ENCODE measurements around the gene EPB41L4B.
A peak's percentile ranks its signal among the peaks of the same experiment; 100 is the strongest.
"Not testable (repeated sequence)": the region's sequence is repeated elsewhere in the genome, so short reads cannot be mapped to it uniquely, and the experiment has no call there.

Gene EPB41L4B

GRCh38 chr9:109244179-109245132, 76.4 kb downstream of the EPB41L4B start:
- peak; percentile 72 for DNase-seq (ENCODE audit: low read depth)

DNA sequence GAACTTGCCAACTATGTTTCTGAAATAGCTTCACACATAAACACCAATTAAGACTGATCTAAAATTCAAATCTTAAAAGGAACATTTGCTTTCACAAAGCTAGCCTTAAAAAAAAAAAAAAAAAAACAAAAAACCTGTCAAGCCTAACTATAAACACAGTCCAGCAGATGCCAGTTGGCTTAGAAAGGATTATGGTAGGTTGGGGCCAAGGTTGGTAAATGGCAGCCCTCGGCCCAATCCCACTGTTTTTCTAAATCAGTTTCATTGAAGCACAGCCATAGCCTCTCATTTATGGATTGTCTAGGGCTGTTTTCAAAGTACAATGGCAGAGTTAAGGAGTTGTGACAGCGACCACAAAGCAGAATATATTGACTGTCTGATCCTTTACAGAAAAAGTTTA, 78.1 kb downstream of the EPB41L4B start:
- DNase-seq (ENCODE audit: low read depth) = no peak

DNA sequence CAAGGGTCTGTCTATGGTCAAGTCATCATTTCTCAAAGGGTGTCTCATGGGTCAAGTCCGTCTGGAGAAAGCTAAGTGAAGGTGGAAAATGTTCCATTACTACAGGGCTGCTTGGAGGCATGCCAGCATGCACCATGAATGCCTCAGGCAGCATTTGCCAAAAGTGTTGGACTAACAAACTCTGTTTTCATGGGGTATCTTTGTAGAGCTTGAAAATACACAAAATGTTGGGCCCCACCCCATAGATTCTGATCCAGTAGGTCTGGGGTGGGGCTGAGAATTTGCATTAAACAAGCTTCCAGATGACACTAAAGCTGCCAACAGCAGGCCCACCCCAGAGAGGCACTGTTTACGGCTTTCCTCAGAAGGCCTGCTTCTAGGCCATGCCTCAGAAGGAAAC, 78.8 kb downstream of the EPB41L4B start:
- no peak for DNase-seq (ENCODE audit: low read depth)

DNA sequence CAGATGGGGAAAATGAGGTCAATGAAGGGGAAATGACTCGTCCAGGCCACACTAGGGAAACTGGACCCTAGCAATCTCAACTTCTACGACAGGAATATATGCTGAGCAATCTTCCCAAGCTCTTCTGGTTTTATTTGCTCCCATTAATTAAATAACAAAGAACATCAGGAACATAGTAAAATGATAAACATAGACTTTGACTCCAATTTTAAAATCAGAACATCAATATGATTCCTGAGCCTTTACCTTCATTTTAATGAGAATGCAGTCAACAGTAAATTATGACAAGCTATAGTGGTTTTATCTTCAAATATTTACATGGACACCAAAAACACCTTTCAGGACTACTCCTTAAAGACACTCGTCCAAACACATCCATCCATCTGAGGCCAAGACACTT, 79.7 kb downstream of the EPB41L4B start:
- peak; percentile 7 for DNase-seq (ENCODE audit: low read depth)

DNA sequence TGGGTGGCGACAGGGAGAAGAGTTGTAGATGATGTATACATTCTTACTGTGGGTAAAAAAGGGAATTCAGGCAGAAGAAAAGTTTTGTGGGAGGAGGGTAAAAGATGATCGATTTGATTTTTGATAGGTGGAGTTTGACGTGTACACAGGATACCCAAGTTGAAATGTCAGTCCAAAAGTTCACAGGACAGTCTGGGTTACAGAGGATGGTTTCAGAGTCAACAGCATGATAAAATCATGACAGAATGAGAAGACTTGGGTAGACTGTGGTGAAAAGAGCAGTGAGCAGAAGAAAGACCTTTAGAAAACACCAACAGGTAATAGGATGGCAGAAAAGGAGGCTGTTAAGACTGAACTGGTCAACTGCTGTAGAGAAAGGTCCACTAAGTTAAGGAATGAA, 81.6 kb downstream of the EPB41L4B start:
- DNase-seq (ENCODE audit: low read depth) = no peak

DNA sequence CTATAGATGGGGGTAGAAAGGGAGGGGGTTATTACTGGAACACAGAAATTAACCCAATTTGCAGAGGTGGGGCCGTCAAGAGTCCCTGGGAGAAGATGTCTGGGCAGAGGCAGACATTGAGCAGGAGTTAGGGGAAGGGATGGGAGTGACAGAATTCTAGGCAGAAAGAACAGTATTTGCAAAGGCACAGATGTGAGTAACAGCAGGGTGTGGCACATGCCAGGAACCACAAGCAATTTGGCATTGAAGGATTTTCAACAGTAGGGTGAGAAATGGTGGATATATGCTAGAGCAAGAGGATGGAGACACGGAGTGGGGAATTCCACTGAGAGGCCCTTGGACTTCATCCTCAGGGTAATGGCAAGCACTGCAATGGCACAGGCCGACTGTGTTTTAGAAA, 82.2 kb downstream of the EPB41L4B start:
- DNase-seq (ENCODE audit: low read depth) = peak; percentile 40

- DNase-seq (ENCODE audit: low read depth) = no peak
These were observed 82.7 kb downstream of the EPB41L4B start for GRCh38 chr9:109238125-109238524.

DNA sequence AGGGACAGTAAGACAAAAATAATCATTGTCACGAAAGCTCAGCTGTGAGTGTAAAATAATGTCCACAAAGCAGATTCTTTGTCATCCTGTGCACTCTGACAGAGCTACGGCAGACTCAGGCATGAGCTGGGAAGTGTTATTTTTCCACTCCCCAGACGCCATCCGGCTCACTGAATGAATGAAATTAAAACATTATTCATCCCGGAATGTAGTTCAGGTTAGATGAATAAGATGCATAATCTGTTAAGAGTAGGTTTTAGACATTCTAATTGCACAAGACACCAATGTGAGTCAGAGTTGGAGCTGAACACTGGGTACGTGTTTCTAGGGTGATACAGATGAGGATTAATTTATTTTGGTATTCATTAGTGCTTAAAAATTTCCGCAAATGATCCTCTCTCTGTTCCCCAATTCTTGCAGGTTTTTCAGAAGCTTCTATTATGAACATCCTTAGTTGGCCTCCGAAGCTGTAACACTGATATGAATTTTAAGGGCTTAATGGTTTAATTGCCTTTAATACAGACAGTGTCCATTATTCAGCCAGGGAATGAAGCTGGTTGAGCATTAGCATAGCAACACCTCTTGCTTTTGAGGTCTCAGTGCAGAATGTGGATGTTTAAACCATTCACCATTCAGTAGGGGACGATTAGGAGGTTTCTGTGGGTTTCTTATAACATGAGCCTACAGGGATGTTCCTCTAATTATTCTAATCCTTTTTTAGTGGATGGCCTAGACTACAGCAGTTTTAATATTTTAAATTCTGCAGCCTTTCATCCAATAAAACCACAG, 88.2 kb downstream of the EPB41L4B start:
- DNase-seq (ENCODE audit: low read depth) = peak; percentile 82

DNA sequence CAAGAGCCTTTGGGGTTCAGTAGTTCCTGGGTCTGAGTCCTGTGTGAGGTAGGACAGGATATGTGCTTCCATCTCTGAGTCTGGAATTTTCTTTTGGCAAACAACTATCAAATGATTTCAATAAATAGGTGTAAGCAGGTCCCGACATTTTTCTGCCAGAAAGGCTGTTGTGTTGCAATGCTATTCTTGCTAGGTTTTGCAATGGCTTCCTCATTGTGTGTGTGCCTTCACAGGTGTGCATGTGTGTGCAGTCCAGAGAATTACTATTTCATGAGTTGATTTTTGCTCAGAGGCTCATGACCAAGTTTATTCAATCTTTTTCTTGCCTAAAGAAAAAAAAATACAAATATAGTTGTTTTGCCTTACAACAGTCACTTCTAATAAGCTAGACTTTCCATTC, 89.3 kb downstream of the EPB41L4B start:
- no peak for DNase-seq (ENCODE audit: low read depth)

DNA sequence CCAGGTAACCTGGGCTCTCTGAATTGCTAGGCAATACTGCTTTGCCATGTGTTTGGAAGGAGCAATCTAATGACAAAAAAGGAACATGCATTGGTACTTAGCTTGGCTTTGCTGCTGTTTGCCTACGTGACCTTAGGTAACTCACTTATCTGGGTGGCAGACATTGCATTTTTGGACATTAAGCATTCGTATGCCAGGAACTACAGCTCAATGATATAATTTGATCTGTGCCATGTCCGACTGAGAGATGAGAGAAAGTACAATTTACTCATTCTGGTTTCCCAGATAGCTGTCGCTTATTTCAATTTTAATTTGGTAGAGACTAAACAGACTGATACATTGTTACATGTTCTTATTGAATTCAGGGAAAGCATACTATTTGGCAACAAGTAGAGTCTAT, 90.6 kb downstream of the EPB41L4B start:
- no peak for DNase-seq (ENCODE audit: low read depth)

DNA sequence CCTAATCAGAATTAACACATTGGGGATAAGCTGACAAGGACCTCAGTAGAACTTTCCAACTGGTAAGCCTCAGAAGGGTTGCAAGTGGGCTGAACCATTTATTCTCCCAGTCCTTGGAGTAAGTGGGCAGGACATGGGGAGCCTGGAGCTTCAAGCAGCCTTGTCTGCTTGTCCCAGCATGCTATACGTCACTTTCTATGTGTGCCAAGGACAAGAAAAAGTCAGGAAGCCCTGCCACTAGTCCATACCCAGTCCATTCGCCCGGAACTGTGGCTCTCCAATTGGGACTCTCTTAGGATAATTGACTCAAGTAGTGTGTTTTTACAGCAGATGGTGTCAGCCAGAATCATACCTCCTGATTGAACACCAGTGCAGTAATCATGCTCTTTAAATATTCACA, 91.2 kb downstream of the EPB41L4B start:
- DNase-seq (ENCODE audit: low read depth) = no peak

DNA sequence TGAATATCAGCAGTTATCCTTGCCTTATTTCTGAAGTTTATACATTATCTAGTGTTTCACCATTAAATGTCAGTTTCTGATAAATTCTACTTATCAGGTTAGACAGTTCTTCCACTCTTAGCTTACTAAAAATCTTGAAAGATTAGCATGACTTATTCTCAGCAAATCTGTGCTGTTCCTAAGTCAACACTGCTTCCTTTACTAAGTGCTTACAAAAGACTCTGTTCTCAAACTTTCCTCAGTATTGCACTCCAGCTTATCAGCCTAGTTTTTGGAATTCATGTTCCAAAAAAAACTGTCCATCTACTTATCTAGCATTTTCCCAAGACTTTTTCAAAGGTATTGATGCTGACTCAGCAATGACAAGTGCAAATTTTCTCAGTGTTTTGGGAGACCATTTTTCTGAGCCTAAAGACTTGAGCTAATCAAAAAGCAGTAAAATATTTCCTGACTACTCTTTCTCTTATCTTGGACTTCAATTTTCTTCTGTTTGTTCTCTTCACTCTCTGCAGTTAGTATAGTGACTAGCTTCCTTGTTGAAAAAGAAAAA, 92.7 kb downstream of the EPB41L4B start:
- DNase-seq (ENCODE audit: low read depth) = no peak

GRCh38 chr9:109225629-109226028, 95.2 kb downstream of the EPB41L4B start:
- DNase-seq (ENCODE audit: low read depth) = no peak

GRCh38 chr9:109224751-109225150, 96.1 kb downstream of the EPB41L4B start:
- no peak for DNase-seq (ENCODE audit: low read depth)

- DNase-seq (ENCODE audit: low read depth) = not testable (repeated sequence)
These were observed 102.6 kb downstream of the EPB41L4B start for GRCh38 chr9:109218242-109218641.

GRCh38 chr9:109214414-109214813, 106.4 kb downstream of the EPB41L4B start:
- DNase-seq (ENCODE audit: low read depth) = no peak

DNA sequence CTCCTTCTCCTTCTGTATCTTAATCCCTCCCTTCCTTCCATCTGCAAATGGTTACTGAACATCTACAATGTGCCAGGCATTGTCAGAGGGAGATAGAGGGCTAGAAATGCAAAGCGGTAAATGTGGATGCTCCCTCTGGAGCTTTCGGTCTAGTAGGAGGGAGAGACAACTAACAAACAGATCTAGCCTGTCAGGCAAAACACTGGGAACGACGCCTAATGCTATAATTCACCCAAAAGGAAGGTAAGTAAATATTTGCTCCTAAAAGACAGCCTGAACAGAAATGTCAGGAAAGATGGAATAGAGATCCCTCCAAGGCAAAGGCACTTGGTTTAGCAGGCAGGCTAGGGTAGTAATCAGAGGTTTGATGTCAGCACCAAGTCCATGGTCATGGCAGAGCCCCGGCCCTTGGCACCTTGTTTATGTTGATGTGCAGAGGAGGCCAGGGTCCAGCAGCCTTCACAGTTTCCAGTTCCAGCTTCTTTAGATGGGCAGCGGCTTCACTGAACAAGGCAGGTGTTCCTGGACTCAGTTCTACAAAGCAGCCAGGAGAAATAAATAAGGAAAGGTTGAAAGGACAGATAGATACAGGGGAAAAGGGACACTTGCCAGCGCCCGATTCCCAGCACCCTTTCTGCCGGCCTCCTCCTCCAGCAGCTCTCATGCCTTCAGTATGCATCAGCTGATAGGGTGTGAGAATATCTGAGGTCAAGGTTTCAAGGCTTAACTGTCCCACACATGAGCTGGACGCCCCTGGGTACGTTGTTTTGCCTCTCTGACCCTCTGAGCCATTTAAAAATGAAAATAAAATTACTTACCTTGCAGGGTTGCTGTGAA, 107.4 kb downstream of the EPB41L4B start:
- no peak for DNase-seq (ENCODE audit: low read depth)

DNA sequence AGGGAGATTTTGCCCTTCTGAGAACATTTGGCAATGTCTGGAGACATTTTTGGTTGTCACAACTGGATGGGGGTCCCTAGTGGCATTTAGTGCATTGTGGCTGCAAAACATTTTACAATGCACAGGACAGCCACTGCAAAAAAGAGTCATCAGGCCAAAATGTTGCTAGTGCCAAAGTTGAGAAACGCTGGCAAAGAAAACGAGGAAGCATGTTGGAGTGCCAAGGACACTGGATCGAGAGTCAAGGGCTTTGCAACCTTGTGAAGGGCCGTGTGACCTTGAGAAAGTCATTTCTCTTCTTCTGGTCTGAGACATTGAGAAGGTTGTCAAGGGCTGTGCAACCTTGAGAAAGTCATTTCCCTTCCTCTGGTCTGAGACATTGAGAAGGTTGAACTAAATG, 108.1 kb downstream of the EPB41L4B start:
- DNase-seq (ENCODE audit: low read depth) = no peak

GRCh38 chr9:109206670-109207069, 114.2 kb downstream of the EPB41L4B start:
- peak; percentile 46 for DNase-seq (ENCODE audit: low read depth)

DNA sequence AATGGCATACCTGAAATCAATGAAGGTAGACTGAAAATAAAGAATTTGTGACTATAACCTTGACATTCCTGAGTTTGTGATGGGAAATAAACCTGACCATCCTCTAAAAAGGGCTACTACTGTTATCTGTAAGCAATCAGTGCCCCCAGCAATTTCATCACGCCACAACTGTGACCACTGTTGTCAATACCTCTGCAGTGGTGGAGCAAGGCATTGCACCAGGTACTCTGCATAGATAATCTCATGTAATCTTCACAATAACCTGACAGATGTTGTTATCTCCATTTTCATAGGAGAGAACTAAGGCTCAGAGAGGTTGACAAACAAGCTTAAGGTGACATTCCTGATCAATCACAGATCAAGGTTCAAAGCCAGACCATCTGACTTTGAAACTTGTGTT, 115.3 kb downstream of the EPB41L4B start:
- DNase-seq (ENCODE audit: low read depth) = no peak

DNA sequence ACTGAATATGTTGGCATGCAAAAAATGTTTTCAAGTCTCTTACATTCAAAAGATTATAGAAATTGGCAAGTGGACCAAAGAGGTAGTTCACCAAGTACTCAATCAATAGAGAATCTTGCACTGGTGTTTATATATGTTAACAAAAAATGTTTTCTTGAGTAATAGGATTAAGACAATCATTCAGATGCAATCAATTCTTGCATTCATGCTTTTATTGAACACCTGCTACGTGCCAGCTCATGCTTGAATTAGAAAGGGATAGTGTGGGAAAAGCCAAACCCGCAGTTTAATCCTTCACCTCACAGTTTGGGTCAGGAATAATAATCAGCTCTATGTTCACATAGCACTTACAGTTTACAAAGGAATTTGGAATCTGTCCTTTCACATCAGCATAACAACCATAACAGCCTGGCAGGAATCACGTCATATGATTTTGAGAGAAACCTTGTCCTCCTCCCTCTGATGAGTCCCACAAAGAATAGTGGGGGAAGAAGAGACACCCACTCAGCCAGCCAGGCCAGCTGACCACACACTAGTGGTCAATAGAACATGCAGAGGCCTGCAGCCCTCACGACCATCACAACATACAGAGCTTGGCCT, 117.0 kb downstream of the EPB41L4B start:
- no peak for DNase-seq (ENCODE audit: low read depth)

All from ELR (cell line).